ENCODE results near the gene GNG12. TPM values are rescaled to one million over a fixed set of nuclear protein-coding genes. Genes with fewer than 3 reads are reported as not detected.

GNG12 gene
- total RNA-seq, 1 donor from 2014 or later, result 71.5 TPM

DNA sequence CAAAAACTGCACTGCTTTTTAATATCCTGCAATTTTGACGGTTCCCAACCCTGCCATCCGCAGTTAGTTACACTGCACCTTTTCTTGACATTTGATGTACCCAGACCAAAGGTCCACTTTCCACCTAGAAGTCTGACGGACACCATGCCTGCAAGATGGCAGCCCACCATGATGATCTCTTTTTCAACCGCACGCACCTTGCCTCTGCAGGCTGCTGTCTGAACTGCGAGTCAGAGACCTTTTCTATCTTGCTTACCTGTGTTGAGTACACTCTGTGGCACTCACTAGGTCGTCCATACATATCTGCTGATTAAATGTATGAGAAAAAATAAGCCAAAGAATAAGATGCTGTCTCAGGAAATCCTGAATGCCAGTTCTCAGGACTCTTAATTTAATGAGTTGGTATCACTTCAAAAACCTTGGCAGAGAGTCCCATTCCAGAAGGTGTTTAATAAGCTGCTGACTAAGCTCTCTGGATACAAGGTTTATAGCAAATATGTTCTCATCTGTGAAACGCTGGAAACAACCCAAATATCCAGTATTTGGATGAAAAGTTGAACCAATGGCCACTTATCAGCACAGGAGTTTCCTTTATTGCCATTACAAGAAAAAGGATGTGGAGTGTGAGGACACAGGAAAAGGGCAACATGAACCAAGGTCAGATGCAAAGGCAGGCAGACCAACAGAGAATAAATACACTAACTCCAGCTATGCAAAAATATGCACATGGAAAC lies 37.9 kb downstream of the GNG12 start:
- Histone ChIP-seq H3K4me1 (peaks cover 53% of the 10 kb centered on the region), H3K27ac (no peak overlapping the region)

DNA sequence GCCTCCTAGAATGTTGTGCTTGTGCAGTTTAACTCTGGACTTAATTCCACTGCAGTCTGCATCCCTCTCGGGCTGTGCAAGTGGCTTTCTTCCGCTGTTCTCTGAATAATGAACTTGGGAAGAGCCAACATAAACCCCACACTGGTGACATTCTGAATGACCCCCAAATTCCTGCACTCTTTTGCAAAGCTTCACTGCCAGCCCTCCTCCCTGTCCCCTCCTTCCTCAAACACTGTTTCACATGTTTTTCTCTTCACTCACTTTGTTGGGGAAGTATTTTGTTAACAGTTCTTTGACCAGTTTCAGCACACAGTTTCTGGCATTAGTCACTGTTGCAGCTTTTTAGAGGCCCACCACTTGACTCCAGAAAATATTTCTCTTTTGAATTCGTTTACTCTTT lies 39.7 kb downstream of the GNG12 start:
- Histone ChIP-seq H3K9me3 (no peaks in the 10 kb centered on the region), H3K27me3 (no peaks in the 10 kb centered on the region), H3K4me1 (peaks cover 59% of the 10 kb centered on the region), H3K4me3 (no peak overlapping the region), H3K36me3 (no peaks in the 10 kb centered on the region), H3K27ac (peak overlapping the region; percentile 65)
- TF ChIP-seq, protein P1, sequence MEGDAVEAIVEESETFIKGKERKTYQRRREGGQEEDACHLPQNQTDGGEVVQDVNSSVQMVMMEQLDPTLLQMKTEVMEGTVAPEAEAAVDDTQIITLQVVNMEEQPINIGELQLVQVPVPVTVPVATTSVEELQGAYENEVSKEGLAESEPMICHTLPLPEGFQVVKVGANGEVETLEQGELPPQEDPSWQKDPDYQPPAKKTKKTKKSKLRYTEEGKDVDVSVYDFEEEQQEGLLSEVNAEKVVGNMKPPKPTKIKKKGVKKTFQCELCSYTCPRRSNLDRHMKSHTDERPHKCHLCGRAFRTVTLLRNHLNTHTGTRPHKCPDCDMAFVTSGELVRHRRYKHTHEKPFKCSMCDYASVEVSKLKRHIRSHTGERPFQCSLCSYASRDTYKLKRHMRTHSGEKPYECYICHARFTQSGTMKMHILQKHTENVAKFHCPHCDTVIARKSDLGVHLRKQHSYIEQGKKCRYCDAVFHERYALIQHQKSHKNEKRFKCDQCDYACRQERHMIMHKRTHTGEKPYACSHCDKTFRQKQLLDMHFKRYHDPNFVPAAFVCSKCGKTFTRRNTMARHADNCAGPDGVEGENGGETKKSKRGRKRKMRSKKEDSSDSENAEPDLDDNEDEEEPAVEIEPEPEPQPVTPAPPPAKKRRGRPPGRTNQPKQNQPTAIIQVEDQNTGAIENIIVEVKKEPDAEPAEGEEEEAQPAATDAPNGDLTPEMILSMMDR (IDR thresholded peaks at IDR 0.05), result no peak
- TF ChIP-seq POLR2AphosphoS5 (IDR thresholded peaks at IDR 0.05; ENCODE audit: insufficient read depth in 1 of 2, low read depth in 1 of 2), result no peak
- TF ChIP-seq POLR2A (IDR thresholded peaks at IDR 0.05), result no peak
- no peak for DNase-seq (ENCODE audit: extremely low spot score in 2 of 2)
- intact Hi-C loops (cut with DNase I), result no loop called here

More for the DNA sequence above, 37.9 kb downstream of the GNG12 start:
- H3K36me3 ChIP-seq, result no peaks in the 10 kb centered on the region
- no peaks in the 10 kb centered on the region for H3K27me3 ChIP-seq
- DNase-seq (ENCODE audit: extremely low spot score in 2 of 2), result no peak
- TF ChIP-seq, protein P1 (IDR thresholded peaks at IDR 0.05), result no peak
- no peak for TF ChIP-seq POLR2A (IDR thresholded peaks at IDR 0.05)
- TF ChIP-seq POLR2AphosphoS5 (IDR thresholded peaks at IDR 0.05; ENCODE audit: insufficient read depth in 1 of 2, low read depth in 1 of 2), result no peak
- no peaks in the 10 kb centered on the region for H3K9me3 ChIP-seq
- no peak overlapping the region for H3K4me3 ChIP-seq
- intact Hi-C loops (cut with DNase I), result no loop called here

DNA sequence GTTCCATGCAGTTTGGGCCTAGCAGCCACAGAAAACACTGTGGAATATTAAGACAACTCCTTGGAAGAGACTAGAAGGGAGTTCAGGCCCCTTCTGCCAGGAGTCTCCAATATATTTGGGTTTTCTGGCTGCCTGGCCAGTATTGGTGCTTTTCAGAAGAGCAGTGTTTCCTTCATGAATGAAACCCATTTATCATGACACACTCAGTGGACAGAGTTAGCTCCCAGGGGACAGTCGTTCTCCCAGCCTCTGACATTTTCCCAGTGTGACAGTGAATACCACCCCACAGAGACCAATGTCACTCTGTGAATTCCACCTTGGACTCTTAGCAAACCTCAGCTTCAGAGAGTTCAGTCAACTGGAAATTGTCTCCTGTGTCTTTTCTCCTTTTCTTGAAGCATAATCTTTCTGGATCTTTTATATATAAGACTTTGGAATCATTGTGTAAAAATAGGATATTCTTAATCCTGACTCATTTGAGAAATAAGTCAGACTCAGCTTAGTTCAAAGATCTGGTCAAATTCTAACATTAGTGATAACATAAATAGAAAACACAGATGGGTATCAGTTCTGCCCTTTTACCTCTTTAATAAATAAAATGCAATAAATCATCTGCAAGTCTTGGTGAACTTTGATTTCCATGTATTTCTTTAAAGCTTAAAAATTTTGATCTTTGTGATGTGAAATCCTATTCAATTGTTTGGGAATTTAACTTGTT lies 40.4 kb downstream of the GNG12 start:
- peaks cover 66% of the 10 kb centered on the region for H3K4me1 ChIP-seq

DNA sequence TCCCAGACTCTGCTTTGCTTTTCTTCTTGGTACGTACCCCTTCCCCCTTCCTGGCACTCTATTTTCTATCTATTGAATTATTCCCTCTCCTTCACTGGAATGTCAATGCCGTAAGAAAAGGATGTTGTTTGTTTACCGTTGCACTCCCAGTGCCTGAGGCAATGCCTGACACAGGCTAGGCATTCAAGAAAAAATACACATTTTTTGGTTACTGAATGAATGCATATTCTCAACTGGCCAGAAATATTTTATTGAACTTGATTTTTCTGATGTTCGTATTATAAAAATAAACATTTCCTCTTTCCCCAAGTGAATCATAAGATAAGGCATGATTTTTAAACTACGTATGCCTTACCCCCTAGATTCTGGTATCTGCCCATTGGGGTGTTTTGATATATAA lies 41.2 kb downstream of the GNG12 start:
- intact Hi-C loops (cut with DNase I), result no loop called here
- Histone ChIP-seq H3K4me1 (peaks cover 74% of the 10 kb centered on the region), H3K36me3 (no peaks in the 10 kb centered on the region), H3K9me3 (no peaks in the 10 kb centered on the region), H3K27me3 (no peaks in the 10 kb centered on the region), H3K27ac (peak overlapping the region; percentile 57), H3K4me3 (no peak overlapping the region)
- TF ChIP-seq POLR2AphosphoS5 (IDR thresholded peaks at IDR 0.05; ENCODE audit: insufficient read depth in 1 of 2, low read depth in 1 of 2), result no peak
- TF ChIP-seq, protein P1 (IDR thresholded peaks at IDR 0.05), result no peak
- no peak for TF ChIP-seq POLR2A (IDR thresholded peaks at IDR 0.05)
- DNase-seq (ENCODE audit: extremely low spot score in 2 of 2), result no peak

More for the DNA sequence above, 40.4 kb downstream of the GNG12 start:
- Histone ChIP-seq H3K27me3 (no peaks in the 10 kb centered on the region), H3K4me3 (no peak overlapping the region), H3K36me3 (no peaks in the 10 kb centered on the region), H3K27ac (peak overlapping the region; percentile 57), H3K9me3 (no peaks in the 10 kb centered on the region)
- TF ChIP-seq POLR2A (IDR thresholded peaks at IDR 0.05) (no peak), POLR2AphosphoS5 (IDR thresholded peaks at IDR 0.05; ENCODE audit: insufficient read depth in 1 of 2, low read depth in 1 of 2) (no peak)
- TF ChIP-seq, protein P1 (IDR thresholded peaks at IDR 0.05), result no peak
- DNase-seq (ENCODE audit: extremely low spot score in 2 of 2), result no peak
- intact Hi-C loops (cut with DNase I), result no loop called here

DNA sequence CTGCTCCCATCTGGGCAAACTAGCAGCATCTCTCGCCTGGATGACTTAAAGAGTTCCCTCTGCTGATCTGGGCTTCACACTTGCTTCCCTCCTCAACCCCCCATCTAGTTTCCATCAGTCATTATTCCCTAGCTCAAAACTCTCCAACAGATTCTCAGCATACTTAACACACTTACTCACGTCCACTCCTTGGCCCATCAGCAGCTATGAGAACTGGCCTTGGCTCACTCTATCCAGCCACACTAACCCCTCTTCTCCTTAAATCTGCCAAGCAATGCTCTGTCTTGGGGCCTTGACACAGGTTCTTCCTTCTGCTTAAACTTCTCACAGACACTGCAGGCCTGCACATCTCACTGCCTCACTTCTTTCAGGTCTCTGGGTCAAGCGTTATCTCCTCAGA lies 41.6 kb downstream of the GNG12 start:
- H3K27ac ChIP-seq, result peak overlapping the region; percentile 57
- H3K36me3 ChIP-seq, result no peaks in the 10 kb centered on the region
- no peak for DNase-seq (ENCODE audit: extremely low spot score in 2 of 2)
- intact Hi-C loops (cut with DNase I), result no loop called here
- no peaks in the 10 kb centered on the region for H3K27me3 ChIP-seq
- H3K9me3 ChIP-seq, result no peaks in the 10 kb centered on the region
- H3K4me3 ChIP-seq, result no peak overlapping the region
- TF ChIP-seq POLR2AphosphoS5 (IDR thresholded peaks at IDR 0.05; ENCODE audit: insufficient read depth in 1 of 2, low read depth in 1 of 2) (no peak), POLR2A (IDR thresholded peaks at IDR 0.05) (no peak)
- TF ChIP-seq, protein P1 (IDR thresholded peaks at IDR 0.05), result no peak
- H3K4me1 ChIP-seq, result peaks cover 77% of the 10 kb centered on the region
